ENCODE measurements around the gene CRHR1.

Gene CRHR1

DNA sequence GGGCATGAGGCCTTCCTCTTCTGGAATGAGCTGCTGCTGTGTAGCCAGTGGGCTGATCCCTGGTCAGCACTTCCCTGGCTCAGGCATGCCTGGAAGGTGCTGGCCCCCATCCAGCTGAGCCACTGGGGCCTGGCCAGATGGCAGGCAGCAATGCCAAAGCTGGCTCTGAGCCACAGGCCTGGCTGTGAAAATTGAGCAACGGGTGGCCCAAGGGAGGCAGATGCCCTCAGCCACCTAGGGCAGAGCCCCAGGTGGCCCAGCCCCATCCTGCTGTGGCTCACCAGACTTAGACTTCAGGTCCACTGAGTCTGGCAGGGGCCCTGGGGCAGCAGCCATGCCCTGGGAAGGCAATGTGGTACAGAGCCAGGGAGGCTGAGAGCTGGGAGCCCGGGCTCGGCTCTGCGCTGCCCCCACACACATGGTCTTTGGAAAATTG is 8.5 kb upstream of the CRHR1 start:
- ATAC-seq (no peak), DNase-seq (no peak)
- no peak overlapping the region for H3K4me3 Mint-ChIP-seq
- H3K27me3 Mint-ChIP-seq: peaks cover 28% of the 10 kb centered on the region
- H3K36me3 Mint-ChIP-seq (ENCODE audit: low read depth): no peaks in the 10 kb centered on the region
- H3K27ac Mint-ChIP-seq: no peak overlapping the region
- no peaks in the 10 kb centered on the region for H3K4me1 Mint-ChIP-seq
- no peaks in the 10 kb centered on the region for H3K9me3 Mint-ChIP-seq

DNA sequence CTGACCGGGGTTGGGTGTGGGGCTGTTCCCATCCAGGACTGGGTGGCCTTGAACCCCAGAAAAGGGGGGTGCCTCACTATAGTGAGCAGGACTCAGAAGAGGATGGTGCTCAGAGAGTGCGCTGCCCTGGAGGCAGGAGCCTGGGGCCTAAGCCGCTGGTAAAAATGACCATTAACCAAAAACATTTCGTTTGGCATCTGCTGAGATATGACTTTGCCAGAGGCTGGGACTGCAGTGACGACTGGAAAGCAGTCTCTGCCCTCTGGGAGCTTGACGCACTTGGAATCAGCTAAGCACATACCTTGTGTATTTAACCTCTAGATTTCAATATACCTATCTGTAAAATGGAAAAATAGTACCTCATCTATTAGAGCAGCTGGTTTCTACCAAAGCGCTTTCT is 7.2 kb upstream of the CRHR1 start:
- no peak for DNase-seq
- ATAC-seq: no peak
- Mint-ChIP-seq H3K36me3 (ENCODE audit: low read depth) (no peaks in the 10 kb centered on the region), H3K27me3 (peaks cover 34% of the 10 kb centered on the region), H3K9me3 (no peaks in the 10 kb centered on the region), H3K4me3 (no peak overlapping the region), H3K27ac (no peak overlapping the region), H3K4me1 (no peaks in the 10 kb centered on the region)

DNA sequence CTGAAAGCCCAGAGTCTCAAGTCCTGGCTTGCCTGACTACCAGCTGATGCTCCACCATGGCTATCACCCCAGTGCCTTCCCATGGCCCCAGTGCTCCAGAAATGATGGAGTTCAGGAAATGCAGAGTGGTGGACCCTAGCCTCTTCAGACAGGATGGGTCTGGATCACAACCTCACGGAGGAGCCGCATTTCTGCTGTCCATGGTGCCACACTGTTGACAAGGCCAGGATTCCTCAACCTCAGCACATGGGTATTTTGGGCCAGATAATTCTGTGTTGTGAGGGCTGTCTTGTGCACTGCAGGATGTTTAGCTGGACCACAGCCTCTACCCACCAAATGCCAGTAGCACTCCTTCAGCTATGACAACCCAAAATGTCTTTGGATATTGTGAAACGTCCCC is 6.7 kb upstream of the CRHR1 start:
- DNase-seq (no peak), ATAC-seq (no peak)
- no peaks in the 10 kb centered on the region for H3K36me3 Mint-ChIP-seq (ENCODE audit: low read depth)
- H3K27me3 Mint-ChIP-seq: peaks cover 39% of the 10 kb centered on the region
- H3K9me3 Mint-ChIP-seq: no peaks in the 10 kb centered on the region
- H3K4me3 Mint-ChIP-seq: no peak overlapping the region
- H3K4me1 Mint-ChIP-seq: no peaks in the 10 kb centered on the region
- H3K27ac Mint-ChIP-seq: no peak overlapping the region

- H3K4me3 Mint-ChIP-seq: no peak overlapping the region
- peaks cover 4% of the 10 kb centered on the region for H3K4me1 Mint-ChIP-seq
- no peaks in the 10 kb centered on the region for H3K36me3 Mint-ChIP-seq (ENCODE audit: low read depth)
- peaks cover 47% of the 10 kb centered on the region for H3K27me3 Mint-ChIP-seq
- DNase-seq (no peak), ATAC-seq (no peak)
- H3K27ac Mint-ChIP-seq: no peak overlapping the region
- no peaks in the 10 kb centered on the region for H3K9me3 Mint-ChIP-seq
Observed at GRCh38 chr17:45780921-45781320, 3.2 kb upstream of the CRHR1 start.

DNA sequence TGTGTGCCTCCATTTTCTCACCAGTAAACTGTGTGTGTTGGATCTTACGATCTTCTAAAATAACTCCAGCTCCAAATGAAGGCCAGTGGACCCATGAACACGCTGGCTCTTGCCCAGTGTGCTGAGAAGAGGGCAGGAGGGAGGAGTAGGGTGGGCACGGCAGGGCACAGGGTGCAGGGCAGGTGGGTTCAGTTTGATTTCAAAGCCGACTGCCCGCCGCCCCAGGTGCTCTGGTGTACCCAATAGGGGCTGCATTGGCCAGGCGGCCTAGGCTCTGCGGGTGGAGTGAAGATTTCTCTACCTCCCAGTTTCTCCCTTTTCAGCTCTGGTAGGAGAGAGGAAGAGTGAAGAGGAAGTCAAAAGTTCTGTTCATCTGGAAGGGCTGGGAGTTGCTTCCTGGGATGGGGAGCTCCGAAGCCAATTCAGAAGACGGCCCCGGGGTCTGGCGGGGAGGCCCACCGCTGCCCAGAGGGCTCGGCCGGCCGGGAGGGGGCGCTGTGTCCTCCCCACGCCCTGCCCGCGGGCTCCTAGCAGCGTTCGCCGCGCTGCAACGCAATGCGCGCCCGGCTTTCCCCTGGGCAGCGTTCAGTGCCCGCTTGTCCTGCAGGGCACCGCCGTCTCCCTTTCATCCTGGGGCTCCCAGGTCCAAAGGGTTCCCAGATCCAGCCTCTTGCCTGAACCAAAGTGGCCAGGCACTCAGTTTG is 1.1 kb upstream of the CRHR1 start:
- no peaks in the 10 kb centered on the region for H3K9me3 Mint-ChIP-seq
- no peak overlapping the region for H3K27ac Mint-ChIP-seq
- peaks cover 65% of the 10 kb centered on the region for H3K27me3 Mint-ChIP-seq
- DNase-seq (peak; percentile 70), ATAC-seq (peak; percentile 44)
- peaks cover 4% of the 10 kb centered on the region for H3K4me1 Mint-ChIP-seq
- H3K4me3 Mint-ChIP-seq: peak overlapping the region; percentile 68
- no peaks in the 10 kb centered on the region for H3K36me3 Mint-ChIP-seq (ENCODE audit: low read depth)

DNA sequence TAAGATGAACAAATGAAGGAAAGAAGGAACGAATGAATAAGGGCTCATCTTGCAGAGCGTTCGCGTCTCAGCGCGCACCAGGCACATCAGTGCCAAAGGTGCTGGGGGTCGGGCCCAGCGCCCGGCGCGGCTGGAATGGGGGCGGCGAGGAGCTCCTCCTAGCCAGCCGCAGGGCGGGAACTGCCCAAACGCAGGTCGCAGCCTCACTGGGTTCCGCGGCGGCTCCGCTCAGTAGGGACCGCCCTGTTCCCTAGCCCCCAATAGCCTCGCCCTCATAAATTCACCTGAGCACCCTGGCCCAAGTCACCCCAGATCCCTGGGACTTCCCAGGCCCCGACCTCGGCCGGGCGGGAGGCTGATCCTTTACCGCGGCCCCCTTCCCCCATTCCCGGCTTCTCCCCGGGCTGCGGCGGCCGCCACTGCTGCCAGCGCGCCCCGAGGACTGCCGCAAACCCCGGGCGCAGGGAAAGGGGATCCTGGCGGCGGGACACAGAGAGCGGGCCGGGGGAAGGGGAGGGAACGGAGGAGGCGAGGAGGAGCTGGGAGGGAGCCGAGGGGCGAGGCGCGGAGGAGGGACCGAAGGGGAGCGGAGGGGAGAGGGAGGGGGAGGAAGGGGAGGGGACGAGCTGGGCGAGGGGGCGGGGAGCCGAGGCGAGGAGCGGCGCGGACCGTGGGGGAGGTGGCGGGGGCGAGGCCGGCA is 377 bp upstream of the CRHR1 start:
- no peak overlapping the region for H3K27ac Mint-ChIP-seq
- peak; percentile 10 for DNase-seq
- H3K27me3 Mint-ChIP-seq: peaks cover 70% of the 10 kb centered on the region
- H3K4me1 Mint-ChIP-seq: peaks cover 4% of the 10 kb centered on the region
- H3K9me3 Mint-ChIP-seq: no peaks in the 10 kb centered on the region
- peak overlapping the region; percentile 68 for H3K4me3 Mint-ChIP-seq
- no peaks in the 10 kb centered on the region for H3K36me3 Mint-ChIP-seq (ENCODE audit: low read depth)
- ATAC-seq: no peak

- no peaks in the 10 kb centered on the region for H3K36me3 Mint-ChIP-seq (ENCODE audit: low read depth)
- DNase-seq (peak; percentile 51), ATAC-seq (peak; percentile 47)
- H3K4me3 Mint-ChIP-seq: peak overlapping the region; percentile 63
- H3K4me1 Mint-ChIP-seq: peaks cover 4% of the 10 kb centered on the region
- peaks cover 75% of the 10 kb centered on the region for H3K27me3 Mint-ChIP-seq
- H3K27ac Mint-ChIP-seq: no peak overlapping the region
- no peaks in the 10 kb centered on the region for H3K9me3 Mint-ChIP-seq
Observed at GRCh38 chr17:45784741-45785479, 790 bp downstream of the CRHR1 start.

DNA sequence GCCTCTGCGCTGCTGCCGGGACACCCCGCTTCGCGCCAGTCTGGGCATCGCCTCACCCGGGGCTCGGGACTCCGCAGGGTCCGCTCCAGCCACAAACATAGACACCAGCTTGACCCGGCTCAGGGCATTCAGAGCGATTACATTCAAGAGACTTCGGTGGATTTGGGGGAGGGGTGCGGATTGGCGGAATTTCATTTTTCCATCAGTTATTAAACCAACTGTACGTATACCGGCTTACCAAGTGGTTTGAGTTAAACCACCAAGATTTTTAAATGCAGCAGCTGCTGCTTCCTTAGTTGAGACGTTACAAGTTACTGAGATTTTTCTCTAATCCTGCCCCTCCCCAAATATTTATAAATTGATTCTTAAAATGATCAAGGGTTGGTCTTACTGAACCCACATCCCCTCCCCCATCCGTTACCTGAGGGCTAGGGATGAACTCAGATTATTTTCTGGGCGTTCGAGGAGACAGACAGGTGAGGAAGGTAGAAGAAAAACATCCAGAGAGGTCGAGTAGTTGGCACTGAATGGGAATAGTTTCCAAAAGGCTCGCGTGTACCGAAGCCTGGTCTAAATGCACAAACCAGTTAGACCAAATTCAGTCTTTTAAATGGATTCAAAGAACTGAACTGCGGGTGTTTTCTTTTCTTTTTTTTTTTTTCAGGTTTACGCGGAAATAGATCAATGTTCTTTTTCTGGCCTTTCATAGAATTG is 1.5 kb downstream of the CRHR1 start:
- ATAC-seq (no peak), DNase-seq (no peak)
- Mint-ChIP-seq H3K4me1 (peaks cover 4% of the 10 kb centered on the region), H3K9me3 (no peaks in the 10 kb centered on the region), H3K27me3 (peaks cover 72% of the 10 kb centered on the region), H3K4me3 (no peak overlapping the region), H3K27ac (no peak overlapping the region), H3K36me3 (ENCODE audit: low read depth) (no peaks in the 10 kb centered on the region)

DNA sequence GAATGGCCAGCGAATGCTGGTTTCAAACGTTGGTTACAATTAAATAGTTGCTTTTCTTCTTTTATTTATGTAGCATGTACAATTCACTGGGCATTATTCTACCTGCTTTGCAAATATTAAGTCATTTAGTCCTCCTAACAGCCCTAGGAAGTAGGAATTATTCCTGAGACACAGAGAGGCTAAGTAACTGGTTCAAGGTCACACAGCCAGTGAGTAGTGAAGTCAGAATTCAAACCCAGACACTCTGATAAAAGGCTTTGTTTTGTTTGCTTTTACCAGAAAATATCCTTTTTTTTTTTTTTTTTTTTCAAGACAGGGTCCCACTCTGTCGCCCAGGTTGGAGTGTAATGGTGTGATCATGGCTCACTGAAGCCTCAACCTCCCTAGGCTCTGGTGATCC is 2.2 kb downstream of the CRHR1 start:
- no peak for DNase-seq
- no peaks in the 10 kb centered on the region for H3K36me3 Mint-ChIP-seq (ENCODE audit: low read depth)
- peaks cover 4% of the 10 kb centered on the region for H3K4me1 Mint-ChIP-seq
- ATAC-seq: no peak
- no peak overlapping the region for H3K27ac Mint-ChIP-seq
- peaks cover 68% of the 10 kb centered on the region for H3K27me3 Mint-ChIP-seq
- H3K9me3 Mint-ChIP-seq: no peaks in the 10 kb centered on the region
- H3K4me3 Mint-ChIP-seq: no peak overlapping the region

DNA sequence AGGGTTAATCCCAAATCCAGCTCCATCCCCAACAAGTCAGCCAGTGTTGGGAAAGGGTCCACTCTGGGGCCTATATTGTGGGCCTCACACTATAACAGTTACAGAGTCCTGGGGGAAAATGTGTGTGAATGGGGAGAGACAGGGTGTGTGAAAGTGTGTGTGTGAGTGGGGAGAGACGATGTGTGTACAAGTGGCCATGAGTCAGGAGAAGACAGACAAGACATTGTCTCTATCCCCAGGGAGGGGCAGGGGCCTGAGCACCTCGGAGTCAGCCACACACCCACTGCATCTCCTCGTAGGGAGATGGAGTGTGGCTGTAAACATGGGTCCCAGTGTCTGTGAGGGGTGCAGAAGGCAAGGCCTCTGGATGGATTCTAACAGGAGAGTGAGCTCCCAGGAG is 2.9 kb downstream of the CRHR1 start:
- DNase-seq: no peak
- H3K4me1 Mint-ChIP-seq: peaks cover 4% of the 10 kb centered on the region
- no peaks in the 10 kb centered on the region for H3K36me3 Mint-ChIP-seq (ENCODE audit: low read depth)
- no peak overlapping the region for H3K4me3 Mint-ChIP-seq
- ATAC-seq: no peak
- peaks cover 62% of the 10 kb centered on the region for H3K27me3 Mint-ChIP-seq
- no peak overlapping the region for H3K27ac Mint-ChIP-seq
- H3K9me3 Mint-ChIP-seq: no peaks in the 10 kb centered on the region

GRCh38 chr17:45787656-45788055 is 3.5 kb downstream of the CRHR1 start:
- Mint-ChIP-seq H3K9me3 (no peaks in the 10 kb centered on the region), H3K4me1 (peaks cover 4% of the 10 kb centered on the region), H3K36me3 (ENCODE audit: low read depth) (no peaks in the 10 kb centered on the region), H3K27me3 (peaks cover 63% of the 10 kb centered on the region), H3K27ac (no peak overlapping the region), H3K4me3 (no peak overlapping the region)
- ATAC-seq (no peak), DNase-seq (no peak)

GRCh38 chr17:45788057-45788456 is 3.9 kb downstream of the CRHR1 start:
- no peak overlapping the region for H3K27ac Mint-ChIP-seq
- no peaks in the 10 kb centered on the region for H3K9me3 Mint-ChIP-seq
- ATAC-seq (no peak), DNase-seq (no peak)
- H3K4me3 Mint-ChIP-seq: no peak overlapping the region
- peaks cover 4% of the 10 kb centered on the region for H3K4me1 Mint-ChIP-seq
- peaks cover 63% of the 10 kb centered on the region for H3K27me3 Mint-ChIP-seq
- H3K36me3 Mint-ChIP-seq (ENCODE audit: low read depth): no peaks in the 10 kb centered on the region

DNA sequence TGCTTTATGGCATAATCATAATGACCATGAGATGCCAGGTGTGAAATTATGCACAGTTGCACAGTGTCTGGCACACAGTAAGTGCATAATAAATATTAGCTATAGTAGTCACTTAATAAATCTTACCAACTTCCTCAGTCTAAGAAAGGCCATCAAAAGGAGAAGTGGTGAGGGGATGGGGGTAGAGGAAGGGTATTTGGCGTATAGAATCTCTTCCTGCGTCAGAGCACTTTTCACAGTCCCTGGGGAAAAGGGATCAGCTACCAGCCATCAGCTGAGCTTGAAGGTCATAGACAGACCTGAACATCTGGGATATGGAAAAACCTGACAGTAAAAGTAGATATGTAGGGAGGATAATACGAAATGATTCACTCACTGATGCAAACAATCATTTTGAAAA is 5.8 kb downstream of the CRHR1 start:
- H3K9me3 Mint-ChIP-seq: no peaks in the 10 kb centered on the region
- no peak overlapping the region for H3K4me3 Mint-ChIP-seq
- H3K27me3 Mint-ChIP-seq: peaks cover 58% of the 10 kb centered on the region
- DNase-seq (no peak), ATAC-seq (no peak)
- no peak overlapping the region for H3K27ac Mint-ChIP-seq
- H3K4me1 Mint-ChIP-seq: no peaks in the 10 kb centered on the region
- no peaks in the 10 kb centered on the region for H3K36me3 Mint-ChIP-seq (ENCODE audit: low read depth)

DNA sequence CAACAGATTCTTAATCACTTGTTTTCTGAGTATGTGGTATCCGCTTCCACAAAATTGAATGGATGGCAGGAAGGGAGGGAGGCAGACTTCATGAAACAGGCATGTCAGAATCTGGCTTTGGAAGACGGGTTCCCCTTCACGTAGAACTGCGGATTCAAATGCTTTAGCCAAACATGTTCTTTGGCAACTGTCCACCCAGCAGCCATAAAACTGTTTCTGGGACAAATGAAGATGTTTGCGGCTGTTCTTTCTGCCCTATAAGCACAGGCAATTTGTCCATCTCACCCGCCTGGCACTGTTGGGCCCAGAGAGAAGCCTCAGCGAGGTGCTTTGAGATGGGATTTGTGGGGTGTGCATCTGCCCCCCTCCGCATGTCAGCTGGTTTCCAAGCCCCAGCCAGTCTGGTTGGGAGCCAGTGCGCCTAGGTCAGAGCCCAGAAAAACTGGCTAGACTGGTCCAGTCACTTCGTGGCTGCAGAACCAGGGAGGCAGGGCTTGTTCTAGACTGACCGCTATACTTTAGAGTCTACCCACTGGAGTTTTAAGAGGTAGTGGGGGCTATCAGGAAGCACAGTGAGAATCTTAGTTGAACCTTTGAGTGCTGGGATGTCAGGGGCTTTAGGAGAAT is 6.3 kb downstream of the CRHR1 start:
- H3K4me3 Mint-ChIP-seq: no peak overlapping the region
- DNase-seq (no peak), ATAC-seq (no peak)
- H3K36me3 Mint-ChIP-seq (ENCODE audit: low read depth): no peaks in the 10 kb centered on the region
- no peak overlapping the region for H3K27ac Mint-ChIP-seq
- no peaks in the 10 kb centered on the region for H3K9me3 Mint-ChIP-seq
- peaks cover 57% of the 10 kb centered on the region for H3K27me3 Mint-ChIP-seq
- H3K4me1 Mint-ChIP-seq: no peaks in the 10 kb centered on the region

All from activated naive CD8-positive, alpha-beta T cell treated with anti-CD3 and anti-CD28 coated beads, Interleukin-2, amount 50 U/mL, for 24 hours (primary cell).